HG03460 (cell line): ENCODE data around the gene GPI.

Experiments
- ATAC-seq: cut with Tn5 transposase; IDR thresholded peaks from one replicate; pipeline ENCODE4 v1.9.1; 2021; ENCODE audit not compliant: unreplicated experiment

GPI gene

GRCh38 chr19:34337739-34338138 lies 27.3 kb upstream of the GPI start:
- ATAC-seq = no peak

DNA sequence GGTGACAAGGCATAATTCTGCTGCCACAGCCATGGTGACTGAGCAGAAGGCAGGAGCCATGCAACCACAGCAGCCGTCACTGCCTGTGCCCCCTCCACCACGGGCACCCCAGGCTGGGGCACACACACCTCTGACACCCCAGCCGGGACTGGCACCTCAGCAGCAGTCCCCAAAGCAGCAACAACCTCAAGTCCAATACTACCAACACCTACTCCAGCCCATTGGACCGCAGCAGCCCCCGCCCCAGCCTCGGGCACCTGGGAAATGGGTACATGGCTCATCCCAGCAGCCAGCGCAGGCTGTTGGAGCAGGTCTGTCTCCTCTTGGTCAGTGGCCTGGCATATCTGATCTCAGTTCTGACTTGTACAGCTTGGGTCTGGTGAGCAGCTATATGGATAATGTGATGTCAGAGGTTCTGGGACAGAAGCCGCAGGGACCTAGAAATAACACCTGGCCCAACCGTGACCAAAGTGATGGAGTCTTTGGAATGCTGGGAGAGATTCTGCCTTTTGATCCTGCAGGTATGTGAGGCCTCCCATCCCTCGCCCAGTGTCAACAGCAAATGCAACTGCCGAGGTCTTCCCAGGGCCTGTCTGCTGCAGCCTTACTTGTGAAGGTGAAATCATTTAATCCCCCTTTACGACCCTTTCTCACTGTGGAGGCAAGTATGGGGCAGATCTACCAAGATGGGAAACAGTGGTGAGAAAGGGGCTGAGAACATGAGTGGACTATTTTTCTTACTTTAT lies 22.9 kb upstream of the GPI start:
- ATAC-seq = no peak

- ATAC-seq = no peak
These were observed 21.2 kb upstream of the GPI start for GRCh38 chr19:34343751-34344150.

GRCh38 chr19:34345947-34346351 lies 19.0 kb upstream of the GPI start:
- ATAC-seq = no peak

- no peak for ATAC-seq
These were observed 17.3 kb upstream of the GPI start for GRCh38 chr19:34347561-34348165.

DNA sequence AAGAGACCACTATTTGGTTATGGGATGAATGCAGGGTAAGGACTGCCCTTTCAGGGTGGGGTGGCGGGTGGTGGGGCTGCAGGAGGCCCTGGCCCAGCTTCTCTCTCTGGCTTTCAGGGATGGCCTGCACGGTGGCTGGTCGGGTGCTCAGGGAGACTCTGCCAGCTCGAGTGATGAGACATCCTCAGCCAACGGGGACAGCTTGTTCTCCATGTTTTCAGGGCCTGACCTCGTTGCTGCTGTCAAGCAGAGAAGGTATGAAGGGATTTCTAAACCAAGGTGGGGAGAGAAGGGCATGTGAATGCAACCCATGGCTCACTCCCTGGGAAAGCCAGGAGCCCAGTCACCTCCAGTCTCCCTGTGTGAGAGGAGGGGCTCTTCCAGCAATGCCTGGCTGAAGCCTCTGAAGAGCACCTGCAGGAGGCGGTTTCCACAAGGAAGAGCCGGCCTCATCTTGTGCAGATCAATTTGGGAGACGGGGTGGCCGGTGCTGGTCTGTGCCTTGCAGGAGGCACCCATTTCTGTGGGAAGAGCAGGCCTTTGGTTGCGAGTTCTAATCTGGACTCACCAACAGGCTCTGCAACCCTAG lies 16.0 kb upstream of the GPI start:
- ATAC-seq = no peak

GRCh38 chr19:34350161-34350561 lies 14.8 kb upstream of the GPI start:
- ATAC-seq = no peak

DNA sequence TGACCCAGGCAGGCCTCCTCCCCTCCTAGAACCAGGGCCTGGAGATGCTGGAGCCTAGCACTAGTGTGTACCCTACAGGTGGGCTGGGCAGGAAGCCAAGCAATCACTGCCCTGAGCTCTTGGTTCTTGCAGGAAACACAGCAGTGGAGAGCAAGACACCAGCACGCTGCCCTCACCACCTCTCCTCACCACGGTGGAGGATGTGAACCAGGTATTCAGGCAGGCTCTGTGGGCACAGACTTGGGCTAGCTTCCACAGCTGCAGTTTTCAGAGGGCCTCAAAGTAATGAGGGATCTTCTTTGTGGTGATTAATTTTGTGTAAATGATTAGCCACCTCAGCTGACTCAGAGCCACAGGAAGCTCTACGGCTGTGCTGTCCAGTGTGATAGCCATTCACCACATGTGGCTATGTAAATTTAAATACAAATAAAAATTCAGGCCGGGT lies 13.6 kb upstream of the GPI start:
- ATAC-seq = peak; percentile 67

DNA sequence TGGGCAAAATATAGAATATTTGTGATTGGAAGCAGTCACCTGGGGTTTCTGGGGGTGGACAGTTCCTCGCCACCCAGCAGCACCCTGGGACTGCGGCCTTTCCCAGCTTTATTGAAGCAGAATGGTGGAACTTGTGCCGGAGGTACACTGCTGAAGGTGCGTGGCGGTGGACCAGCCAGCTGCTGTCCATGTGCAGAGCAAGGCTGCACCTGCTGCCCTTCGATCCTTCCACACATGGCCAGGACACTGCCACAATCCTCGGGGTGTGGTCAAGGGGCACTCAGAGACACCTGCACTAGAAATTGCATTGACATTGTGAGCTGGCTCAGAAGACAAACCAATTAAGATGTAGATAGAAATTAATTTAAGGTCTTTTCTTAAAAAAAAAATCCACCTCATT lies 11.4 kb upstream of the GPI start:
- no peak for ATAC-seq

DNA sequence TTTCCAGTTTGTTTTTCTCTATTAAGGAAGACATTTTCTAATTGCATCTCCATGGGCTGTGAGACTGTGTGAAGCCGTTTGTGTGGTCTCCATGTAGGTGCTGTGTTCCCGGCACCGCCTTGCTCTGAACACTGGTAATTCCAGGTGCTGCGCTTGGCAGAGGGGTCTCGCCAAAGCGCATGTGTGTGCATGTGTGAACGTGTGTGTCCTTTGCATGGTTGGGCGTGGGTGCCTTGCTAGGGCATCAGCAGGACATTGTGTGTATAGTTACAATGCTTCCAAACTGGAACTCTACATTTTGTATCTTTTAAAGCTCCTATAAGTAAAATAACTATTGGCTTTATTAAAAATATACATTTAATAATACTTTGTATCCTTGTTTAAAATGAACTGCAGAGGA lies 9.8 kb upstream of the GPI start:
- ATAC-seq = no peak

DNA sequence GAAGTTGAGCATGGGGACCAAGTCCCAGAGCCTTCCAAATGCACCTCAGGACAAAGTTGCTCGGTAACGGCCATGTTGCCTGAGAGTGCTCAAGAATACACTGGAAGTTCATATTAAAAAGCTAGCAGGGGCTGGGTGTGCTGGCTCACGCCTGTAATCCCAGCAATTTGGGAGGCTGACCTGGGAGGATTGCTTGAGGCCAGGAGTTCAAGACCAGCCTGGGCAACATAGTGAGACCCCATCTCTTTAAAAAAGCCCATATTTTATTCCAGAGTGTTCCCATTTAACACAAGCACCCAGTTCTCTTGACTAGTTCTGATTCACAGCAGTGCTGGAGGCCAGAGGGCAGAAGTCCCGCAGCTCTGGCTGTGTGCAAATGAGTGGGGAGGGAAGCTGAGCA lies 8.1 kb upstream of the GPI start:
- no peak for ATAC-seq

GRCh38 chr19:34357431-34357830 lies 7.6 kb upstream of the GPI start:
- ATAC-seq = no peak

GRCh38 chr19:34359140-34359953 lies 5.6 kb upstream of the GPI start:
- peak; percentile 79 for ATAC-seq

GRCh38 chr19:34359954-34360315 lies 5.1 kb upstream of the GPI start:
- no peak for ATAC-seq

- no peak for ATAC-seq
These were observed 4.6 kb upstream of the GPI start for GRCh38 chr19:34360354-34360909.

DNA sequence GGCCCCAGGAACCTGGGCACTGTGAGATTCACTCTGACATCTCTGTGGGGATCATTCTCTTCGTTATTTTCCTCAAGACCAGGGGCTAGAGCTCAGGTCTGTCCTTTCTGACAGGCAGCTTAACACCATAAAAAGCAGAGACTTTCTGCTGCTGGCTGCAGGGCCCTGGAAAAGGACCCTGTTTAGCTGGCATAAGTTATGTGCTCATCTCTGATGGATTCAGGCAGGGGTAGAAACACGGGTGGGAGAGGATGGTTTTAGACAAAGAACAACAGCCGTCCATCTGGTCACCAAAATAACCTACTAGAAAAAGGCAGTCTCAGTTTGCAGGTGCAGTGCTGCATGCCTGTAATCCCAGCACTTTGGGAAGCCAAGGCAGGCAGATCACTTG lies 2.3 kb upstream of the GPI start:
- no peak for ATAC-seq

GRCh38 chr19:34363094-34363493 lies 1.9 kb upstream of the GPI start:
- ATAC-seq = no peak

GRCh38 chr19:34363930-34364329 lies 1.1 kb upstream of the GPI start:
- ATAC-seq = no peak

- no peak for ATAC-seq
These were observed 550 bp upstream of the GPI start for GRCh38 chr19:34364462-34364829.

GRCh38 chr19:34365463-34366401 lies 736 bp downstream of the GPI start:
- peak; percentile 3 for ATAC-seq
